Sigmoid colon (tissue), 7 donors: ENCODE measurements around the gene PRIMA1. TPM values are rescaled to one million over a fixed set of nuclear protein-coding genes. Genes with fewer than 3 reads are reported as not detected.

Experiments
- DNase-seq: peaks from one replicate; pipeline ENCODE4 v3.0.0-alpha.2; 2019
- H3K27ac ChIP-seq, 4 donors: fragments of 200-600 bp; sonication (generic); one replicate each; pipeline ENCODE4 v1.5.1; 2016 to 2019; ENCODE audit warnings: mild to moderate bottlenecking in 1 of 4
- H3K27me3 ChIP-seq, 3 donors: fragments of 200-600 bp; sonication (generic); one replicate each; pipeline ENCODE4 v1.5.1; 2019; ENCODE audit warnings: mild to moderate bottlenecking in 1 of 3
- H3K36me3 ChIP-seq, 4 donors: fragments of 200-600 bp; sonication (generic); one replicate each; pipeline ENCODE4 v1.5.1; 2016 to 2019
- H3K4me1 ChIP-seq, 4 donors: fragments of 200-600 bp; sonication (generic); one replicate each; pipeline ENCODE4 v1.5.1; 2017 to 2019
- H3K4me3 ChIP-seq, 4 donors: fragments of 200-600 bp; sonication (generic); one replicate each; pipeline ENCODE4 v1.5.1; 2017 to 2019; ENCODE audit warnings: mild to moderate bottlenecking in 2 of 4, moderate library complexity in 1 of 4
- H3K9me3 ChIP-seq, 4 donors: fragments of 200-600 bp in 3 of 4; sonication (generic) in 3 of 4; one replicate each; pipeline versions ENCODE4 v1.5.1 to v1.6.1; 2013 to 2019
- CTCF ChIP-seq, 4 experiments: fragments of 450-650 bp in 3 of 4; fragments of 200-600 bp in 1 of 4; IDR thresholded peaks; one replicate each; pipeline ENCODE4 v1.5.1; 2016 to 2019; ENCODE audit warnings: antibody characterized with exemption in 4 of 4, mild to moderate bottlenecking in 3 of 4, moderate library complexity in 2 of 4
- EP300 ChIP-seq, 4 donors: sonication (generic); formaldehyde crosslinking; IDR thresholded peaks; one replicate each; pipeline ENCODE4 v1.6.1; 2017; ENCODE audit warnings: antibody characterized with exemption in 4 of 4
- POLR2A ChIP-seq, 2 donors: fragments of 450-650 bp; IDR thresholded peaks; one replicate each; pipeline ENCODE4 v1.6.1; 2016; ENCODE audit warnings: antibody characterized with exemption in 2 of 2, mild to moderate bottlenecking in 2 of 2, moderate library complexity in 2 of 2
- POLR2AphosphoS5 ChIP-seq, 4 donors: sonication (generic); formaldehyde crosslinking; IDR thresholded peaks; one replicate each; pipeline ENCODE4 v1.6.1; 2017; ENCODE audit warnings: antibody characterized with exemption in 4 of 4
- WGBS, 2 donors: extraction: QIAGEN DNeasy Blood & Tissue Kit; methylation state at CpG; one replicate each; pipeline ENCODE4 v1.1.7; 2013; 5-methylcytosine and 5-hydroxymethylcytosine counted together
- intact Hi-C: fragments of 100-400 bp; cut with DNase I; formaldehyde crosslinking; loops from one replicate; pipeline ENCODE4 v1.15.1; 2023
- polyA plus RNA-seq, 3 donors: library from polyadenylated mRNA; stranded (reverse); fragments of 200-250 nt; gene quantifications; one replicate each; pipeline ENCODE4 v1.2.3, GENCODE V29; 2013
- total RNA-seq, 4 donors: library from RNA; depleted of rRNA; stranded (reverse); fragments of >200 nt; gene quantifications; one replicate each; pipeline ENCODE4 v1.1.0, GENCODE V29; 2016
- donor health status: healthy with polysubstance abuse.
- donor health status: Bipolar disorder and iron deficiency.
- donor health status: healthy.

PRIMA1 gene
- total and polyA plus RNA-seq, 7 donors, result 0.23 to 21.9 (median 7.6) TPM

DNA sequence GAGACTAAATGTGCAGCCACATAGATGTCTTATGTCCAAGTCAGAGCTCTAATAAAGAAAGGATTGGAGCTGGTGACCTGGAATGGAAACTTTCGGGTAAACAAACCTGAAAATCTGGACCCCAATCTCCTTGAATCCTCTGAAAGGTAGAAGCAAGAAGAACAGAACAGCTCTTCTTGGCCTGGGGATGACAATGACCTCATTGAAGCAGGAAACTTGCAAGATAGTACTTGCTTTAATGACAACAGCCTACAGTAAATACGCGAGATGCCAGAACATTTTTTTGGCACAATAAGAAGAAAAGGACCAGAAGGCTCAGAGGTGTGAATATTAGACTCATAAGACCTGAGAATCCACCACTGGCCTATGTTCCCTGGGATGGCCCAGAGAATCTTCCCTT is 4.1 kb upstream of the PRIMA1 start:
- H3K4me1 ChIP-seq, result peaks cover 0 to 33% (median 20%) of the 10 kb centered on the region in 4 donors
- WGBS, 2 donors, result 89 to 92% methylated on average over 3 of the region's 3 CpGs
- no peak for TF ChIP-seq POLR2AphosphoS5 (IDR thresholded peaks at IDR 0.05)
- TF ChIP-seq EP300 (IDR thresholded peaks at IDR 0.05), result no peak
- TF ChIP-seq POLR2A (IDR thresholded peaks at IDR 0.05), result no peak
- no peak for TF ChIP-seq CTCF (IDR thresholded peaks at IDR 0.05)
- H3K9me3 ChIP-seq, result no peaks in the 10 kb centered on the region
- no peaks in the 10 kb centered on the region for H3K27me3 ChIP-seq
- H3K4me3 ChIP-seq, result no peak overlapping the region
- H3K36me3 ChIP-seq, result no peaks in the 10 kb centered on the region
- H3K27ac ChIP-seq, result no peak overlapping the region
- DNase-seq, result no peak
- intact Hi-C loops, result loop anchor here (10.0 kb wide), 1 partner anchor 382 kb away; the partner anchor contains the start of gene PPP4R4

GRCh38 chr14:93790966-93791365 is 2.7 kb upstream of the PRIMA1 start:
- H3K9me3 ChIP-seq, result no peaks in the 10 kb centered on the region
- TF ChIP-seq CTCF (IDR thresholded peaks at IDR 0.05) (no peak), POLR2AphosphoS5 (IDR thresholded peaks at IDR 0.05) (no peak), EP300 (IDR thresholded peaks at IDR 0.05) (no peak), POLR2A (IDR thresholded peaks at IDR 0.05) (no peak)
- H3K4me3 ChIP-seq, result no peak overlapping the region
- no peaks in the 10 kb centered on the region for H3K27me3 ChIP-seq
- 74 to 83% methylated on average over 5 of the region's 5 CpGs for WGBS, 2 donors
- peaks cover 0 to 47% (median 33%) of the 10 kb centered on the region in 4 donors for H3K4me1 ChIP-seq
- H3K36me3 ChIP-seq, result no peaks in the 10 kb centered on the region
- intact Hi-C loops, result loop anchor here (10.0 kb wide), 1 partner anchor 384 kb away; the partner anchor contains the start of gene PPP4R4
- no peak overlapping the region for H3K27ac ChIP-seq
- DNase-seq, result peak; percentile 56

DNA sequence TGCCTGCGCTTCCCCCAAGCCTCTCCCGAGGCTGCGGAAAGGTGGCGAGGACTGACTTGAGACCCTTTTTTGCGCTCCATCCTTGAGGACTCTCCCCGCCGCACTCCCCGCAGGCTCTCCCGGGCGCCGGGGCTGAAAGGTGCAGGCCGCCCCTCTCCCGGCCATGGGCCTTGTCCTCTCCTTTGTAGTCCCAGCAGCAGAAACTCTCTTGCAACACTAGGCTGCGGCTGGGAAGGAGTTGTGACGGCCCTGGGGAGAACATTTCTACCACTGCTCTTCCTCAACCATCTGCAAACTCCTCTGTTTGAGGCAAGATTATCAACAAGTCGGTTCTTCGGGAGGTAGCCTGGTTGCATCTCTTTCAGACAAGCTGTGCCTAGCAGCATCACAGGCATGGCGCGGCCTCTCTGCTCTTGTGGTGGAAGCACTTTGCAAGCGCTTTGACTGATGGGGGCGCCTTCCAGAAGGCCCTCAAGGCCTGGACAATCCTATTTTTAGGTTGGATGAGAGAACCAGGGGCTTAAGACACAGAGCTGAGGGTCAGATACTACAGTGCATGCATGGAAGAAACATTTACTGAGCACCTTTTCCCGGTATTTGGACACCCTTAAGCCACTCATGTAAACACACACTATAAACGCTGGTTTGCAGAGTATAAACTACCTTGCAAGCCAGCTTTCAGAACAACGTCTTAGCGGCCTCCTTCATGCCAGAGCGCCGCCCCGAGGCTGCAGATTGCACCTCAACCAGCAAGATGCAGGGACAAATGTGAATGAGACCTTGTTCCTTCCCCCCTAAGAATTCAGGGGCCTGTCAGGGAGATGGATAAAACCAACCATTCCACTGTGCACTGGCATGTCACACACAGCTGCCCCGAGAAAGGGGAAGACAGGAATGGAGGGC is 1.2 kb upstream of the PRIMA1 start:
- peak overlapping the region; percentile 62 to 80 (median 70) for H3K4me3 ChIP-seq
- 26 to 31% methylated on average over 29 of the region's 29 CpGs for WGBS, 2 donors
- peaks cover 0 to 56% (median 37%) of the 10 kb centered on the region in 4 donors for H3K4me1 ChIP-seq
- H3K27ac ChIP-seq, result peak overlapping the region; percentile 76 to 90 (median 90)
- H3K36me3 ChIP-seq, result no peaks in the 10 kb centered on the region
- no peaks in the 10 kb centered on the region for H3K9me3 ChIP-seq
- no peak for TF ChIP-seq CTCF (IDR thresholded peaks at IDR 0.05)
- no peak for TF ChIP-seq POLR2AphosphoS5 (IDR thresholded peaks at IDR 0.05)
- DNase-seq, result peak; percentile 76
- intact Hi-C loops, result loop anchor here (1.0 to 10.0 kb wide), 5 partner anchors 53 to 585 kb away; partner anchors contain the start of genes GON7, PPP4R4 and UBR7
- no peaks in the 10 kb centered on the region for H3K27me3 ChIP-seq

DNA sequence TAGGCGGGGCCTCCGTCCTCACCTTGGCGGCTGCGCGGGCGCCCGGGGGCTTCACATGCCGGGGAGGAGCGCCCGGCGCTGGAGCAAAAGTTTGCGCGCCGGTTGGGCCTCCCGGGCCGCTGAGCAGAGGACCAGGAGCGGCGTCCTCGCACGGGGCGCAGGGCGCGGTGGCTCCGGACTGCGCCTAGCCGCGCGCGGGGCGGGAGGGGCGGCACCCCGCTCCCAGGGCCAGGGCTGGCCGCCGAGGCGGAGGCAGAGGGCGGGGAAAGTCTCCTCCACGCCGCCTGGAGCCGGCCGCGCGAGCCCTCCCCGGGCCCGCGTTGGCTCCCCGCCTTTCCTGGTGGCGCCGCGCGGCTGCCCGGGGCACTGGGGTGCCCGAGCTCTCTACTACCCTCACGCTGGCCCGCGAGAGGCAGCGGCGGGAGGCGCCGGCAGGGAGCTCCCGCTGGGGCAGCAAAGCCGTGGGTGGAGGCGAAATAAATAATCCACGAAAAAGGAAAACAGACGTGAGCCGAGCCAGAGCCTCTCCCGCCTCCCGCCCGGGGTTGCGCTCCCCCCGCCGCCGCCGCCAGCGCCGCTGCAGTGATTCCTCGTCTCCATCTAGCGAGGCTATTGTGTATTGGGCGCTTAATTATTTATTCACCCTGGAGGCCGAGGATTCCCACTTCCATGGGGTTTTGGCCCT is 400 bp upstream of the PRIMA1 start:
- TF ChIP-seq POLR2A (IDR thresholded peaks at IDR 0.05), result no peak
- TF ChIP-seq POLR2AphosphoS5 (IDR thresholded peaks at IDR 0.05), result peak; percentile 55 to 84 (median 70)
- TF ChIP-seq CTCF (IDR thresholded peaks at IDR 0.05), result peak; percentile 15 to 64 (median 53)
- no peak for TF ChIP-seq EP300 (IDR thresholded peaks at IDR 0.05)
- Histone ChIP-seq H3K27ac (peak overlapping the region; percentile 76 to 90 (median 90)), H3K9me3 (no peaks in the 10 kb centered on the region), H3K4me1 (peaks cover 0 to 56% (median 37%) of the 10 kb centered on the region in 4 donors), H3K36me3 (no peaks in the 10 kb centered on the region), H3K4me3 (peak overlapping the region; percentile 62 to 80 (median 70)), H3K27me3 (no peaks in the 10 kb centered on the region)
- intact Hi-C loops, result loop anchor here (1.0 to 10.0 kb wide), 4 partner anchors 52 to 584 kb away; partner anchors contain the start of genes GON7 and UBR7
- DNase-seq, result peak; percentile 88
- WGBS, 2 donors, result 0 to 1% methylated on average over 79 of the region's 79 CpGs
